HG03521 (cell line): ENCODE data around the gene FAM209B.
"Not testable (repeated sequence)": the region's sequence is repeated elsewhere in the genome, so short reads cannot be mapped to it uniquely, and the experiment has no call there.

Source experiments
- ATAC-seq: cut with Tn5 transposase; IDR thresholded peaks from one replicate; pipeline ENCODE4 v1.9.1; 2021; ENCODE audit warnings: mild to moderate bottlenecking, moderate library complexity; ENCODE audit not compliant: unreplicated experiment

The FAM209B gene

GRCh38 chr20:56537997-56538396, 5.0 kb downstream of the FAM209B start:
- no peak for ATAC-seq

GRCh38 chr20:56540415-56540814, 7.4 kb downstream of the FAM209B start:
- no peak for ATAC-seq

GRCh38 chr20:56542489-56543030, 9.5 kb downstream of the FAM209B start:
- no peak for ATAC-seq

- no peak for ATAC-seq
Measured at GRCh38 chr20:56551571-56551970, 18.5 kb downstream of the FAM209B start.

- no peak for ATAC-seq
Measured at GRCh38 chr20:56552911-56553629, 20.0 kb downstream of the FAM209B start.

GRCh38 chr20:56554869-56555268, 21.8 kb downstream of the FAM209B start:
- peak; percentile 71 for ATAC-seq

- no peak for ATAC-seq
Measured at GRCh38 chr20:56558968-56559367, 25.9 kb downstream of the FAM209B start.

GRCh38 chr20:56564526-56564925, 31.5 kb downstream of the FAM209B start:
- not testable (repeated sequence) for ATAC-seq

- no peak for ATAC-seq
Measured at GRCh38 chr20:56565511-56565910, 32.5 kb downstream of the FAM209B start.

GRCh38 chr20:56566621-56567020, 33.6 kb downstream of the FAM209B start:
- ATAC-seq: no peak

GRCh38 chr20:56570832-56571231, 37.8 kb downstream of the FAM209B start:
- ATAC-seq: no peak

GRCh38 chr20:56572172-56572571, 39.1 kb downstream of the FAM209B start:
- no peak for ATAC-seq

- no peak for ATAC-seq
Measured at GRCh38 chr20:56573986-56574385, 40.9 kb downstream of the FAM209B start.

- ATAC-seq: no peak
Measured at GRCh38 chr20:56574531-56575142, 41.6 kb downstream of the FAM209B start.

- no peak for ATAC-seq
Measured at GRCh38 chr20:56575157-56575556, 42.1 kb downstream of the FAM209B start.

- no peak for ATAC-seq
Measured at GRCh38 chr20:56575961-56576360, 42.9 kb downstream of the FAM209B start.

GRCh38 chr20:56579301-56579710, 46.3 kb downstream of the FAM209B start:
- ATAC-seq: no peak

- no peak for ATAC-seq
Measured at GRCh38 chr20:56580226-56580625, 47.2 kb downstream of the FAM209B start.

- ATAC-seq: no peak
Measured at GRCh38 chr20:56581701-56582100, 48.7 kb downstream of the FAM209B start.

GRCh38 chr20:56582542-56582941, 49.5 kb downstream of the FAM209B start:
- ATAC-seq: no peak

GRCh38 chr20:56584916-56585315, 51.9 kb downstream of the FAM209B start:
- ATAC-seq: no peak
